OCI-LY1 (cell line): Measurements from ENCODE around the gene PRRT2.
"Not testable (repeated sequence)": the region's sequence is repeated elsewhere in the genome, so short reads cannot be mapped to it uniquely, and the experiment has no call there.

Source experiments
- H2AFZ ChIP-seq: fragments of 200-600 bp; sonication (generic), shearing (Covaris generic); 2 replicates; pipeline ENCODE4 v1.6.0; 2014; ENCODE audit warnings: antibody characterized with exemption, mild to moderate bottlenecking, low read length
- H3F3A ChIP-seq: fragments of 200-600 bp; sonication (generic), shearing (Covaris generic); 2 replicates; pipeline ENCODE4 v1.6.0; 2014; ENCODE audit warnings: mild to moderate bottlenecking, antibody characterized with exemption, low read length, moderate library complexity; ENCODE audit not compliant: insufficient read depth
- H3K27ac ChIP-seq: fragments of 200-600 bp; sonication (generic); 2 replicates; pipeline ENCODE4 v1.5.1; 2014; ENCODE audit warnings: low read length, mixed run types, mild to moderate bottlenecking, low read depth; ENCODE audit not compliant: poor library complexity, severe bottlenecking
- H3K27me3 ChIP-seq: fragments of 200-600 bp; sonication (generic); 2 replicates; pipeline ENCODE4 v1.6.0; 2014; ENCODE audit warnings: antibody characterized with exemption, mild to moderate bottlenecking, low read length, moderate library complexity; ENCODE audit not compliant: insufficient read depth
- H3K36me3 ChIP-seq: fragments of 200-600 bp; sonication (generic); 2 replicates; pipeline ENCODE4 v1.6.1; 2014; ENCODE audit warnings: mild to moderate bottlenecking, antibody characterized with exemption, low read length, moderate library complexity, mixed read lengths; ENCODE audit not compliant: insufficient read depth
- H3K4me1 ChIP-seq: fragments of 200-600 bp; sonication (generic); 2 replicates; pipeline ENCODE4 v1.5.1; 2014; ENCODE audit warnings: mild to moderate bottlenecking, low read length, moderate library complexity; ENCODE audit not compliant: insufficient read depth, severe bottlenecking
- H3K4me2 ChIP-seq: fragments of 200-600 bp; sonication (generic), shearing (Covaris generic); 2 replicates; pipeline ENCODE4 v1.6.1; 2014; ENCODE audit warnings: low read length
- H3K4me3 ChIP-seq: fragments of 200-600 bp; sonication (generic); 2 replicates; pipeline ENCODE4 v1.5.1; 2014; ENCODE audit warnings: low read length, low read depth, mild to moderate bottlenecking, mixed read lengths; ENCODE audit not compliant: poor library complexity, severe bottlenecking
- H3K79me2 ChIP-seq: fragments of 200-600 bp; shearing (Covaris generic); 2 replicates; pipeline ENCODE4 v1.6.1; 2016; ENCODE audit warnings: mixed run types, low read length, mixed read lengths; ENCODE audit not compliant: insufficient read depth
- H3K9ac ChIP-seq: fragments of 200-600 bp; sonication (generic), shearing (Covaris generic); 2 replicates; pipeline ENCODE4 v1.6.1; 2014; ENCODE audit warnings: mild to moderate bottlenecking, low read length, mixed read lengths
- H3K9me2 ChIP-seq: fragments of 200-600 bp; sonication (generic), shearing (Covaris generic); 2 replicates; pipeline ENCODE4 v1.6.1; 2014; ENCODE audit warnings: low read depth, mild to moderate bottlenecking, low read length, mixed read lengths
- H3K9me3 ChIP-seq: fragments of 200-600 bp; shearing (Covaris generic); 2 replicates; pipeline ENCODE4 v1.6.1; 2014; ENCODE audit warnings: low read length, mixed read lengths
- H4K20me1 ChIP-seq: fragments of 200-600 bp; sonication (generic), shearing (Covaris generic); 2 replicates; pipeline ENCODE4 v1.6.0; 2016; ENCODE audit warnings: mild to moderate bottlenecking, low read length; ENCODE audit not compliant: insufficient read depth
- CTCF ChIP-seq: fragments of 200-600 bp; sonication (generic), shearing (Covaris generic); IDR thresholded peaks from 2 replicates; pipeline ENCODE4 v1.5.1; 2017; ENCODE audit warnings: mild to moderate bottlenecking, antibody characterized with exemption, low read length, moderate library complexity, mixed read lengths
- EZH2 ChIP-seq: fragments of 200-600 bp; sonication (generic), shearing (Covaris generic); IDR thresholded peaks from 2 replicates; pipeline ENCODE4 v1.8.0; 2017; ENCODE audit warnings: borderline replicate concordance, mixed run types, mild to moderate bottlenecking, antibody characterized with exemption, low read length, moderate library complexity, mixed read lengths

The PRRT2 gene

GRCh38 chr16:29830774-29831173 is 18.8 kb downstream of the PRRT2 start:
- TF ChIP-seq EZH2 (no peak), CTCF (no peak)
- no peaks in the 10 kb centered on the region for H3K27me3 ChIP-seq
- H3K4me1 ChIP-seq: no peaks in the 10 kb centered on the region
- no peaks in the 10 kb centered on the region for H3K36me3 ChIP-seq
- H3K9me3 ChIP-seq: no peaks in the 10 kb centered on the region
- no peaks in the 10 kb centered on the region for H3F3A ChIP-seq
- H3K9ac ChIP-seq: no peak overlapping the region
- H3K9me2 ChIP-seq: no peaks in the 10 kb centered on the region
- no peak overlapping the region for H3K27ac ChIP-seq
- no peaks in the 10 kb centered on the region for H3K79me2 ChIP-seq
- no peak overlapping the region for H2AFZ ChIP-seq
- no peak overlapping the region for H3K4me2 ChIP-seq
- H3K4me3 ChIP-seq: no peak overlapping the region
- H4K20me1 ChIP-seq: no peaks in the 10 kb centered on the region

- no peak overlapping the region for H3K4me3 ChIP-seq
- no peaks in the 10 kb centered on the region for H3K4me1 ChIP-seq
- H3K36me3 ChIP-seq: no peaks in the 10 kb centered on the region
- no peak overlapping the region for H3K27ac ChIP-seq
- H4K20me1 ChIP-seq: no peaks in the 10 kb centered on the region
- no peak overlapping the region for H3K4me2 ChIP-seq
- no peaks in the 10 kb centered on the region for H3K9me3 ChIP-seq
- no peaks in the 10 kb centered on the region for H3K9me2 ChIP-seq
- no peak overlapping the region for H3K9ac ChIP-seq
- no peaks in the 10 kb centered on the region for H3F3A ChIP-seq
- no peak overlapping the region for H2AFZ ChIP-seq
- no peak for TF ChIP-seq CTCF
- no peak for TF ChIP-seq EZH2
- no peaks in the 10 kb centered on the region for H3K27me3 ChIP-seq
- no peaks in the 10 kb centered on the region for H3K79me2 ChIP-seq
Measured at GRCh38 chr16:29831490-29831889, 19.5 kb downstream of the PRRT2 start.

GRCh38 chr16:29833219-29833618 is 21.2 kb downstream of the PRRT2 start:
- H4K20me1 ChIP-seq, H3K4me2 ChIP-seq, H3K9me2 ChIP-seq, H3K36me3 ChIP-seq, H3K27me3 ChIP-seq, H3K4me1 ChIP-seq, H3K79me2 ChIP-seq, H3K27ac ChIP-seq, H3K9ac ChIP-seq, H3K9me3 ChIP-seq, H2AFZ ChIP-seq, H3F3A ChIP-seq, H3K4me3 ChIP-seq: not testable (repeated sequence)

- no peaks in the 10 kb centered on the region for H3K79me2 ChIP-seq
- H3K27ac ChIP-seq: no peak overlapping the region
- no peaks in the 10 kb centered on the region for H4K20me1 ChIP-seq
- H3K4me2 ChIP-seq: no peak overlapping the region
- no peaks in the 10 kb centered on the region for H3F3A ChIP-seq
- H3K4me3 ChIP-seq: no peak overlapping the region
- H2AFZ ChIP-seq: no peak overlapping the region
- H3K9me3 ChIP-seq: no peaks in the 10 kb centered on the region
- TF ChIP-seq CTCF (no peak), EZH2 (no peak)
- no peaks in the 10 kb centered on the region for H3K4me1 ChIP-seq
- no peaks in the 10 kb centered on the region for H3K27me3 ChIP-seq
- no peak overlapping the region for H3K9ac ChIP-seq
- no peaks in the 10 kb centered on the region for H3K9me2 ChIP-seq
- H3K36me3 ChIP-seq: no peaks in the 10 kb centered on the region
Measured at GRCh38 chr16:29834079-29834478, 22.1 kb downstream of the PRRT2 start.
